Mammary epithelial cell (primary cell): ENCODE data around the gene GBE1.

Experiments
- EZH2 ChIP-seq: IDR thresholded peaks from 2 replicates; pipeline ENCODE4 v1.6.1; 2012; ENCODE audit warnings: low read length, inconsistent platforms, borderline replicate concordance
- TF ChIP-seq, protein P1 (sequence below), 2 donors: IDR thresholded peaks in 1 of 2; conservative IDR thresholded peaks in 1 of 2; 2 replicates each; pipeline ENCODE4 v1.5.1; 2011 to 2012; ENCODE audit warnings: inconsistent platforms in 2 of 2, low read length in 2 of 2, mild to moderate bottlenecking in 2 of 2, control low read depth in 1 of 2, low read depth in 1 of 2; ENCODE audit not compliant: insufficient read depth in 1 of 2; ENCODE audit errors: extremely low read depth in 1 of 2

DNA sequence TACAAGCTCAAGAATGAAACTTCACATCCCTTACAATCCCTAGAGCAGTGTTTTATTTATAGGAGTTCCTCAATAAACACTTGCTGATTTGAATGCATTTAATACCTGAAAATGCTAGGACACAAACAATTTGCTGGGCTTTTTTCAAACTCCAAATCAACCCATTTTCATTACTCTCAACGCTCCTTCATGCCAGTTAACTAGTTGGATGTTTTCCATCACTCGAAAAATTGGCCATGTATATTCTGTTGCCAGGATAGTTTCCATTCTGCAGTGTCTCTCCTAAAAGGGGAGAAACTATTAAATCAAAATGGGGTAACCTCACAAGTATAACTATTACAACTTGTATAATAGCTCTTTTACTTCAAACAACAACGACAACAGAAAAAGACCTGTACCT lies 1.2 kb downstream of the GBE1 start:
- TF ChIP-seq, protein P1, sequence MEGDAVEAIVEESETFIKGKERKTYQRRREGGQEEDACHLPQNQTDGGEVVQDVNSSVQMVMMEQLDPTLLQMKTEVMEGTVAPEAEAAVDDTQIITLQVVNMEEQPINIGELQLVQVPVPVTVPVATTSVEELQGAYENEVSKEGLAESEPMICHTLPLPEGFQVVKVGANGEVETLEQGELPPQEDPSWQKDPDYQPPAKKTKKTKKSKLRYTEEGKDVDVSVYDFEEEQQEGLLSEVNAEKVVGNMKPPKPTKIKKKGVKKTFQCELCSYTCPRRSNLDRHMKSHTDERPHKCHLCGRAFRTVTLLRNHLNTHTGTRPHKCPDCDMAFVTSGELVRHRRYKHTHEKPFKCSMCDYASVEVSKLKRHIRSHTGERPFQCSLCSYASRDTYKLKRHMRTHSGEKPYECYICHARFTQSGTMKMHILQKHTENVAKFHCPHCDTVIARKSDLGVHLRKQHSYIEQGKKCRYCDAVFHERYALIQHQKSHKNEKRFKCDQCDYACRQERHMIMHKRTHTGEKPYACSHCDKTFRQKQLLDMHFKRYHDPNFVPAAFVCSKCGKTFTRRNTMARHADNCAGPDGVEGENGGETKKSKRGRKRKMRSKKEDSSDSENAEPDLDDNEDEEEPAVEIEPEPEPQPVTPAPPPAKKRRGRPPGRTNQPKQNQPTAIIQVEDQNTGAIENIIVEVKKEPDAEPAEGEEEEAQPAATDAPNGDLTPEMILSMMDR (conservative IDR thresholded peaks at IDR 0.05 in 1 of 2, IDR thresholded peaks at IDR 0.05 in 1 of 2; ENCODE audit: extremely low read depth in 1 of 2, insufficient read depth in 1 of 2, low read depth in 1 of 2, low read length in 2 of 2) = no peak
- TF ChIP-seq EZH2 = no peak
